A549 (cell line): ENCODE results near the gene SLC26A5. TPM values are rescaled to one million over a fixed set of nuclear protein-coding genes. Genes with fewer than 3 reads are reported as not detected.

Experiments
- ATAC-seq, 2 experiments: fragments of 200-7000 bp in 1 of 2; fragments of >200 bp in 1 of 2; cut with Nextera tagmentation in 1 of 2; cut with Tn5 transposase in 1 of 2; 3 replicates each; pipeline versions ENCODE4 v1.8.0 to v1.9.1; 2018 to 2020; ENCODE audit warnings: mild to moderate bottlenecking in 1 of 2, moderate library complexity in 1 of 2
- CTCF ChIA-PET: fragments of 300-600 bp; sonication (Branson Sonifier 250); formaldehyde crosslinking; extraction: SDS; loops from one replicate; lab custom pipeline; 2021; ENCODE audit warnings: antibody characterized with exemption, inconsistent platforms; lab: Yijun Ruan, JAX
- POLR2A ChIA-PET: fragments of 350-600 bp; formaldehyde crosslinking; extraction: SDS; loops from one replicate; lab custom pipeline; 2021; ENCODE audit warnings: antibody characterized with exemption, inconsistent platforms; lab: Yijun Ruan, JAX
- DNase-seq, 2 experiments: peaks; one replicate each; pipeline versions ENCODE4 v3.0.0 to v3.0.0-alpha.2; 2011 to 2016; ENCODE audit warnings: low read depth in 1 of 2, low spot score in 1 of 2
- FAIRE-seq: peaks from 2 replicates; lab custom pipeline; 2011; peaks lifted over from hg19 to GRCh38; lab: Jason Lieb, UNC
- H3K27ac ChIP-seq, 2 experiments: fragments of >200 bp; sonication (Bioruptor Twin); formaldehyde crosslinking; 3 replicates each; pipeline ENCODE4 v1.5.1; 2016 to 2017
- H3K4me1 ChIP-seq: fragments of >200 bp; sonication (Bioruptor Twin); formaldehyde crosslinking; 3 replicates; pipeline ENCODE4 v1.6.1; 2016
- H3K4me2 ChIP-seq: fragments of >200 bp; sonication (Bioruptor Twin); formaldehyde crosslinking; 3 replicates; pipeline ENCODE4 v1.6.1; 2016
- H3K4me3 ChIP-seq: fragments of >200 bp; sonication (Bioruptor Twin); formaldehyde crosslinking; 3 replicates; pipeline ENCODE4 v1.5.1; 2016
- H3K9me3 ChIP-seq: fragments of >200 bp; sonication (Bioruptor Twin); formaldehyde crosslinking; 3 replicates; pipeline ENCODE4 v1.6.1; 2016
- CBX8 ChIP-seq: fragments of 200-600 bp; sonication (generic); IDR thresholded peaks from 2 replicates; pipeline ENCODE4 v1.6.1; 2016
- CHD2 ChIP-seq: fragments of 150-350 bp; IDR thresholded peaks from 2 replicates; pipeline ENCODE4 v1.6.1; 2014; ENCODE audit warnings: low read length; ENCODE audit not compliant: partially characterized antibody
- CHD4 ChIP-seq: fragments of 200-600 bp; sonication (generic); IDR thresholded peaks from 2 replicates; pipeline ENCODE4 v1.6.1; 2016; ENCODE audit warnings: antibody characterized with exemption, mild to moderate bottlenecking, borderline replicate concordance
- E2F6 ChIP-seq: IDR thresholded peaks from 2 replicates; pipeline ENCODE4 v1.6.1; 2012; ENCODE audit warnings: low read depth, borderline replicate concordance
- EHF ChIP-seq: fragments of 250-450 bp; sonication (Bioruptor Pico); IDR thresholded peaks from 2 replicates; pipeline ENCODE4 v1.5.0; 2020; ENCODE audit warnings: mild to moderate bottlenecking
- ELK1 ChIP-seq: fragments of 150-350 bp; IDR thresholded peaks from 2 replicates; pipeline ENCODE4 v1.6.1; 2014; ENCODE audit warnings: low read depth, mild to moderate bottlenecking, low read length
- FOSL2 ChIP-seq, 2 experiments: fragments of 450-650 bp in 1 of 2; fragments of >200 bp in 1 of 2; sonication (Bioruptor Twin) in 1 of 2; formaldehyde crosslinking; IDR thresholded peaks; 2 replicates each; pipeline versions ENCODE4 v1.5.0 to v1.6.1; 2016 to 2020; ENCODE audit warnings: mild to moderate bottlenecking in 1 of 2, moderate library complexity in 1 of 2
- JUN ChIP-seq, 2 experiments: fragments of >200 bp; sonication (Bioruptor Twin); formaldehyde crosslinking; IDR thresholded peaks; 2 replicates in 1 of 2; 3 replicates in 1 of 2; pipeline ENCODE4 v1.6.1; 2016 to 2017
- JUNB ChIP-seq: fragments of >200 bp; sonication (Bioruptor Twin); formaldehyde crosslinking; IDR thresholded peaks from 2 replicates; pipeline ENCODE4 v1.6.1; 2016
- NFE2L2 ChIP-seq: fragments of 150-350 bp; conservative IDR thresholded peaks from 2 replicates; pipeline ENCODE4 v1.6.1; 2014; ENCODE audit warnings: low read length
- NPAS2 ChIP-seq: fragments of 250-450 bp; sonication (Bioruptor Pico); IDR thresholded peaks from 2 replicates; pipeline ENCODE4 v1.8.0; 2022; ENCODE audit warnings: mild to moderate bottlenecking, moderate library complexity, borderline replicate concordance
- RCOR1 ChIP-seq: fragments of 150-350 bp; IDR thresholded peaks from 2 replicates; pipeline ENCODE4 v1.6.1; 2014; ENCODE audit warnings: antibody characterized with exemption, low read length, low read depth
- REST ChIP-seq: fragments of 200-600 bp; sonication (generic); IDR thresholded peaks from 2 replicates; pipeline ENCODE4 v1.6.1; 2016; ENCODE audit warnings: antibody characterized with exemption, mild to moderate bottlenecking, moderate library complexity
- RNF2 ChIP-seq: fragments of 200-600 bp; sonication (generic); IDR thresholded peaks from 2 replicates; pipeline ENCODE4 v1.6.1; 2016; ENCODE audit warnings: low read depth, mild to moderate bottlenecking, antibody characterized with exemption, moderate library complexity, borderline replicate concordance
- TP53 ChIP-seq: fragments of 250-450 bp; sonication (Bioruptor Pico); IDR thresholded peaks from 2 replicates; pipeline ENCODE4 v1.5.0; 2021; ENCODE audit warnings: mild to moderate bottlenecking, moderate library complexity
- USF2 ChIP-seq: fragments of 450-650 bp; IDR thresholded peaks from 2 replicates; pipeline ENCODE4 v1.6.1; 2014; ENCODE audit warnings: antibody characterized with exemption
- ZFP36 ChIP-seq: fragments of 450-650 bp; IDR thresholded peaks from 2 replicates; pipeline ENCODE4 v1.6.1; 2014; ENCODE audit warnings: borderline replicate concordance; ENCODE audit not compliant: partially characterized antibody
- ZNF302 ChIP-seq: fragments of 250-450 bp; sonication (Bioruptor Pico); IDR thresholded peaks from 2 replicates; pipeline ENCODE4 v1.9.0; 2021; ENCODE audit warnings: inconsistent platforms, mild to moderate bottlenecking, moderate library complexity
- WGBS: methylation state at CpG from one replicate; pipeline ENCODE4 v1.1.6; 2017; ENCODE audit errors: missing lambda C conversion rate; 5-methylcytosine and 5-hydroxymethylcytosine counted together
- polyA plus RNA-seq, 4 experiments: library from polyadenylated mRNA; depleted of rRNA in 3 of 4; stranded (reverse); fragments of >200 nt; fragmentation: RNase III in 1 of 4; extraction: RNeasy Plus Mini Kit Qiagen cat#74134 plus additional on column Dnase treatment in 1 of 4; gene quantifications; 2 replicates in 3 of 4; 3 replicates in 1 of 4; pipeline ENCODE4 v1.2.3, GENCODE V29; 2011 to 2017

Gene SLC26A5
- polyA plus RNA-seq, 2 of the 4 experiments (the other 2 are of a cell fraction), result not detected

GRCh38 chr7:103349805-103350204, 96.2 kb downstream of the SLC26A5 start:
- Histone ChIP-seq H3K4me1 (peaks cover 17% of the 10 kb centered on the region; the same call in 2 of the 3 replicates), H3K9me3 (no peaks in the 10 kb centered on the region), H3K27ac (no peak overlapping the region), H3K4me2 (peak overlapping the region; percentile 82; the same call in 2 of the 3 replicates), H3K4me3 (no peak overlapping the region)
- 48% methylated on average over 1 of the region's 1 CpG for WGBS
- ChIA-PET POLR2A (no interaction called here), CTCF (no interaction called here)
- FAIRE-seq, result no peak
- no peak for TF ChIP-seq NFE2L2
- TF ChIP-seq ZFP36, result no peak
- TF ChIP-seq ZNF302 (CRISPR knock-in tag), result no peak
- TF ChIP-seq JUN (IDR thresholded peaks at IDR 0.05), result no peak
- TF ChIP-seq JUNB, result no peak
- TF ChIP-seq TP53 (CRISPR knock-in tag), result no peak
- no peak for TF ChIP-seq REST
- no peak for ATAC-seq
- no peak for DNase-seq

- no peak for ATAC-seq
- H3K4me2 ChIP-seq, result peak overlapping the region; percentile 82
- ChIA-PET CTCF (no interaction called here), POLR2A (interaction anchor here (1.5 kb wide), 1 partner anchor 11 kb away, joined by 5 read pairs; no protein-coding TSS in a partner anchor)
- TF ChIP-seq USF2 (no peak), CBX8 (no peak), FOSL2 (IDR thresholded peaks at IDR 0.05) (no peak), FOSL2 (CRISPR knock-in tag; IDR thresholded peaks at IDR 0.05) (no peak), EHF (CRISPR knock-in tag) (no peak), NFE2L2 (no peak), TP53 (CRISPR knock-in tag) (no peak), RNF2 (no peak), CHD2 (no peak), E2F6 (no peak), ELK1 (no peak)
- FAIRE-seq, result no peak
- DNase-seq, result no peak
- no peaks in the 10 kb centered on the region for H3K9me3 ChIP-seq
- WGBS, result 44% methylated on average over 2 of the region's 2 CpGs
- no peak overlapping the region for H3K27ac ChIP-seq
- peak overlapping the region; percentile 58; the same call in 2 of the 3 replicates for H3K4me3 ChIP-seq
- H3K4me1 ChIP-seq, result peaks cover 17% of the 10 kb centered on the region; the same call in 2 of the 3 replicates
These were observed 97.0 kb downstream of the SLC26A5 start for GRCh38 chr7:103348959-103349358.

- no peak for DNase-seq
- 30% methylated on average over 13 of the region's 13 CpGs for WGBS
- Histone ChIP-seq H3K9me3 (no peaks in the 10 kb centered on the region), H3K4me2 (peak overlapping the region; percentile 82), H3K27ac (peak overlapping the region in 1 of 2 experiments; percentile 75; a peak in 1 of 6 replicates), H3K4me3 (peak overlapping the region; percentile 58), H3K4me1 (peaks cover 17% of the 10 kb centered on the region; the same call in 2 of the 3 replicates)
- FAIRE-seq, result no peak
- ATAC-seq, result no peak
- CTCF ChIA-PET, result no interaction called here
- TF ChIP-seq NPAS2 (CRISPR knock-in tag) (no peak), CHD4 (no peak), RCOR1 (no peak)
- POLR2A ChIA-PET, result interaction anchor here (1.1 to 1.5 kb wide), 4 partner anchors 10 to 273 kb away, joined by 3 to 6 read pairs (median 4); partner anchors contain the start of genes ARMC10 and FBXL13
These were observed 97.6 kb downstream of the SLC26A5 start for GRCh38 chr7:103348452-103348851.
